Fibroblast of villous mesenchyme (primary cell): ENCODE data around the gene FYB2. TPM values are rescaled to one million over a fixed set of nuclear protein-coding genes. Genes with fewer than 3 reads are reported as not detected.

ENCODE experiments used
- DNase-seq: peaks from one replicate; pipeline ENCODE4 v3.0.0-alpha.2; 2010; ENCODE audit warnings: low read depth
- H3K4me3 ChIP-seq: 2 replicates; pipeline ENCODE4 v1.5.1; 2011; ENCODE audit warnings: low read depth, mild to moderate bottlenecking, low read length
- total RNA-seq: library from RNA; depleted of rRNA; stranded (reverse); fragments of >200 nt; gene quantifications from 2 replicates; pipeline ENCODE4 v1.2.3, GENCODE V29; 2012
- TF ChIP-seq, protein P1 (sequence below): IDR thresholded peaks from 2 replicates; pipeline ENCODE4 v1.5.1; 2012; ENCODE audit warnings: low read depth, mild to moderate bottlenecking, low read length; ENCODE audit not compliant: insufficient read depth

The FYB2 gene
- total RNA-seq, 1 donor: not detected

DNA sequence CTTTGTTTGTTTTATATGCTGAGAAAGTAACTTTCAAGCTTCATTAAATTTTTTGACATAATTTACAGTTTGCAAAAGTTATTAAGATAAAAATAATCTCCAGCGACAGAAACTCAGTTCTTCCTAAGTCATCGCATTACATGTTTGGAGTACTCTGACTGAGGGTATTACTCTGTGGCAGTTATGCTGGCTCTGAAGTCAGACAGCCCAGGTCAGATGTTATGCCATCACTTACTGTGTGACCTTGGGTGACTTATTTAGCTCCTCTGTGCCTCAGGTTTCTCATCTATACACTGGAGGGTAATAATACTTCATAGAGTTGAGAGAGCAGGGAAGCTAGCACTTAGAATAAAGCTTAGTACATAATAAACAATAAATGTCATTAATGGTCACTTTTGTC lies 147.7 kb downstream of the FYB2 start:
- no peak for DNase-seq
- H3K4me3 ChIP-seq: no peak overlapping the region
- TF ChIP-seq, protein P1, sequence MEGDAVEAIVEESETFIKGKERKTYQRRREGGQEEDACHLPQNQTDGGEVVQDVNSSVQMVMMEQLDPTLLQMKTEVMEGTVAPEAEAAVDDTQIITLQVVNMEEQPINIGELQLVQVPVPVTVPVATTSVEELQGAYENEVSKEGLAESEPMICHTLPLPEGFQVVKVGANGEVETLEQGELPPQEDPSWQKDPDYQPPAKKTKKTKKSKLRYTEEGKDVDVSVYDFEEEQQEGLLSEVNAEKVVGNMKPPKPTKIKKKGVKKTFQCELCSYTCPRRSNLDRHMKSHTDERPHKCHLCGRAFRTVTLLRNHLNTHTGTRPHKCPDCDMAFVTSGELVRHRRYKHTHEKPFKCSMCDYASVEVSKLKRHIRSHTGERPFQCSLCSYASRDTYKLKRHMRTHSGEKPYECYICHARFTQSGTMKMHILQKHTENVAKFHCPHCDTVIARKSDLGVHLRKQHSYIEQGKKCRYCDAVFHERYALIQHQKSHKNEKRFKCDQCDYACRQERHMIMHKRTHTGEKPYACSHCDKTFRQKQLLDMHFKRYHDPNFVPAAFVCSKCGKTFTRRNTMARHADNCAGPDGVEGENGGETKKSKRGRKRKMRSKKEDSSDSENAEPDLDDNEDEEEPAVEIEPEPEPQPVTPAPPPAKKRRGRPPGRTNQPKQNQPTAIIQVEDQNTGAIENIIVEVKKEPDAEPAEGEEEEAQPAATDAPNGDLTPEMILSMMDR: no peak

DNA sequence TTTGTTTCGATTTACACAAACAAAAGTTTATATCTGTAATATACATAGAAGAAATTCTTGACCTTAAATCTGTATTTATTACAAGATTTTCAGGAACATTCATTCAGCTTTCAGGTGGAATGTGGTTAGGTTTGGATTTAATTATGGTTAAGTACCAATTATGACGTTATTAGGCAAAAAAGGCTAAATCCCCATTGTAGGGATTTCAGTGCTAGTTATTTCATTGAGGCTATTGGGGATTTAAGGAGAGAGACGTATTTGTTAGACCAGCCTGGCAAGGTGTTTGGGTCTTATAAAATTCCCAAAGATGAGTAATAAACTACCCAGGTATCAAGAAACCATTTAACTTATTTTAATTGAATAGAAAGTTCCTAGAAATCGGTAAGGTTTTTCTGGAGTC lies 148.1 kb downstream of the FYB2 start:
- TF ChIP-seq, protein P1: no peak

DNA sequence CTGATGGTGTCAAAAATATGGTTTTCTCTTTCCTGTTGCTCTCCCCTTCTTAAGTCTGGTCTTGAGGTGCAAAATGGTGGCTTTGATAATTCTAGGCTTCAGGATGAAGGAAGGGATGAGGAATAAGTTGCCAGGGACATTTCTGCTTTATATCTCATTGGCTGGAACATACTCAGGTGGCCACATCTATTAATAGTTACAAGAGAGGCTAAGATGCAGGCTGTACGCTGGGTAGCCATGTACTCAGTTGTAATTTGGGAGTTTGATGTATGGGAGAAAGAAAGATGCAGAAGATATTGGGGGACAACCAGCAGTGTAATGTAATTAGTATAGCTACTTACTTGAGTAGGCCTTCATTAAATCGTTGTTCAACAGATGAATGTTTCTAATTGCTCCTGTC lies 148.9 kb downstream of the FYB2 start:
- TF ChIP-seq, protein P1: no peak
- no peak for DNase-seq
- H3K4me3 ChIP-seq: no peak overlapping the region

More for the DNA sequence above, 148.1 kb downstream of the FYB2 start:
- no peak overlapping the region for H3K4me3 ChIP-seq
- no peak for DNase-seq

Other genes starting within 250 kb of the FYB2 start
- 10.3 and 14.7 TPM in 2 replicates for gene PLPP3, start 239.8 kb downstream of the FYB2 start, total RNA-seq
- 0.32 and 1.3 TPM in 2 replicates for gene PRKAA2, start 174.1 kb downstream of the FYB2 start, total RNA-seq
- gene C8A, start 35.4 kb upstream of the FYB2 start, total RNA-seq: not detected in 2 replicates
- gene C8B, start 146.6 kb upstream of the FYB2 start, total RNA-seq: not detected in 2 replicates